ENCODE measurements around the gene AURKAIP1. TPM values are rescaled to one million over a fixed set of nuclear protein-coding genes. Genes with fewer than 3 reads are reported as not detected.
"Not testable (repeated sequence)": the region's sequence is repeated elsewhere in the genome, so short reads cannot be mapped to it uniquely, and the experiment has no call there.

Gene AURKAIP1
- total and polyA plus RNA-seq, 3 donors from 2014 or later, result 224 to 328 (median 313) TPM

- no peaks in the 10 kb centered on the region for H3K36me3 ChIP-seq (ENCODE audit: low read depth, missing control alignments)
- intact Hi-C loops (cut with DNase I; ENCODE audit: low total_unique reads), result no loop called here
- WGBS, 2 donors, result 85 to 94% methylated on average over 12 of the region's 12 CpGs
These were observed 15.7 kb upstream of the AURKAIP1 start for GRCh38 chr1:1390675-1391074.

GRCh38 chr1:1388078-1388472, 13.1 kb upstream of the AURKAIP1 start:
- Histone ChIP-seq H3K4me3 (no peak overlapping the region), H3K9me3 (no peaks in the 10 kb centered on the region), H3K4me1 (no peaks in the 10 kb centered on the region), H3K27me3 (no peaks in the 10 kb centered on the region), H3K36me3 (ENCODE audit: low read depth, missing control alignments) (no peaks in the 10 kb centered on the region), H3K27ac (no peak overlapping the region)
- 96 to 99% methylated on average over 14 to 16 of the region's 16 CpGs for WGBS, 2 donors
- intact Hi-C loops (cut with DNase I; ENCODE audit: low total_unique reads), result no loop called here
- DNase-seq, result no peak
- TF ChIP-seq CTCF (IDR thresholded peaks at IDR 0.05) (no peak), POLR2A (IDR thresholded peaks at IDR 0.05) (no peak)

More at GRCh38 chr1:1390675-1391074, 15.7 kb upstream of the AURKAIP1 start:
- Histone ChIP-seq H3K9me3 (no peaks in the 10 kb centered on the region), H3K4me3 (no peak overlapping the region), H3K27me3 (no peaks in the 10 kb centered on the region), H3K27ac (no peak overlapping the region), H3K4me1 (no peaks in the 10 kb centered on the region)
- TF ChIP-seq CTCF (IDR thresholded peaks at IDR 0.05), result no peak
- no peak for TF ChIP-seq POLR2A (IDR thresholded peaks at IDR 0.05)
- DNase-seq, result no peak

- Histone ChIP-seq H3K4me3 (no peak overlapping the region), H3K9me3 (no peaks in the 10 kb centered on the region), H3K27ac (no peak overlapping the region), H3K4me1 (no peaks in the 10 kb centered on the region), H3K27me3 (no peaks in the 10 kb centered on the region), H3K36me3 (ENCODE audit: low read depth, missing control alignments) (no peaks in the 10 kb centered on the region)
- DNase-seq, result no peak
- TF ChIP-seq POLR2A (IDR thresholded peaks at IDR 0.05) (no peak), CTCF (IDR thresholded peaks at IDR 0.05) (no peak)
- intact Hi-C loops (cut with DNase I; ENCODE audit: low total_unique reads), result no loop called here
- 95% methylated on average over 36 to 47 of the region's 50 CpGs for WGBS, 2 donors
These were observed 12.4 kb upstream of the AURKAIP1 start for GRCh38 chr1:1387098-1388077.

DNA sequence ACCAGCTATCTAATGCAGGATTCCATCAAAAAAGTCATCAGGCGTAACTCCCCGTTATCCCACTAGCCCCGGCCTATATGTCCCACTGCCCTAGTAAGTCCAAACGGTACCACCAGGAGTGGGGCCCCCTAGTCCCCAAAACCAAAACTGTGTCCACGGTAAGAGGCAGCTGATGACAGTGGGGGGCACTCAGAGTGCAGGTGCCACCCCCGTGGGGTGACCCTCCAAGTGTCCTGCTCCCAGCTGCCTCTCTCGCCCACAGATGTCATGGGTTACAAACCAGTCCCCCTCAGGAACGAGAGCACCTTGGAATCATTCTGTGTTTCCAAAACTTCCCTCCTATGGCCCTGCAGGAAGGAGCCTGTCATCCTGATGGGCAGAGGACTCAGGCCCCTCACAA, 10.9 kb upstream of the AURKAIP1 start:
- H3K36me3 ChIP-seq (ENCODE audit: low read depth, missing control alignments), result no peaks in the 10 kb centered on the region
- no peak for TF ChIP-seq CTCF (IDR thresholded peaks at IDR 0.05)
- TF ChIP-seq POLR2A (IDR thresholded peaks at IDR 0.05), result no peak
- no peaks in the 10 kb centered on the region for H3K27me3 ChIP-seq
- no peaks in the 10 kb centered on the region for H3K9me3 ChIP-seq
- no peak overlapping the region for H3K27ac ChIP-seq
- intact Hi-C loops (cut with DNase I; ENCODE audit: low total_unique reads), result no loop called here
- DNase-seq, result no peak
- H3K4me1 ChIP-seq, result no peaks in the 10 kb centered on the region
- 82 to 97% methylated on average over 8 of the region's 8 CpGs for WGBS, 2 donors
- no peak overlapping the region for H3K4me3 ChIP-seq

- 92 to 95% methylated on average over 29 of the region's 29 CpGs for WGBS, 2 donors
- H3K4me1 ChIP-seq; H3K27ac ChIP-seq; H3K4me3 ChIP-seq; H3K27me3 ChIP-seq; H3K36me3 ChIP-seq (ENCODE audit: low read depth, missing control alignments); intact Hi-C loops (cut with DNase I; ENCODE audit: low total_unique reads); H3K9me3 ChIP-seq; DNase-seq: not testable (repeated sequence)
These were observed 10.3 kb upstream of the AURKAIP1 start for GRCh38 chr1:1385339-1385738.

All from testis (tissue), 3 donors.